Kidney (tissue), 14 donors: Measurements from ENCODE around the gene KATNB1. TPM values are rescaled to one million over a fixed set of nuclear protein-coding genes. Genes with fewer than 3 reads are reported as not detected.

Experiments used
- DNase-seq, 5 donors: peaks; one replicate each; pipeline ENCODE4 v3.0.0-alpha.2; 2013 to 2020
- FAIRE-seq: peaks from 2 replicates; lab custom pipeline; 2012; peaks lifted over from hg19 to GRCh38; lab: Jason Lieb, UNC
- H3K27ac ChIP-seq, 2 donors: one replicate each; pipeline ENCODE4 v1.7.0; 2013; ENCODE audit warnings: low read depth in 2 of 2, low read length in 2 of 2, inconsistent platforms in 1 of 2
- H3K27me3 ChIP-seq: one replicate; pipeline ENCODE4 v1.7.1; 2013; ENCODE audit warnings: low read length, inconsistent platforms; ENCODE audit not compliant: control insufficient read depth, insufficient read depth
- H3K36me3 ChIP-seq, 3 donors: one replicate each; pipeline versions ENCODE4 v1.7.0 to v1.7.1; 2013; ENCODE audit warnings: low read length in 3 of 3, control low read depth in 1 of 3, inconsistent platforms in 1 of 3; ENCODE audit not compliant: insufficient read depth in 3 of 3, control insufficient read depth in 2 of 3
- H3K4me1 ChIP-seq, 3 donors: one replicate each; pipeline versions ENCODE4 v1.7.0 to v1.7.1; 2013; ENCODE audit warnings: low read length in 3 of 3, inconsistent platforms in 1 of 3, low read depth in 1 of 3; ENCODE audit not compliant: control insufficient read depth in 2 of 3, insufficient read depth in 2 of 3
- H3K4me3 ChIP-seq, 3 donors: one replicate each; pipeline versions ENCODE4 v1.7.0 to v1.8.1; 2013; ENCODE audit warnings: low read length in 3 of 3, control low read depth in 1 of 3, inconsistent platforms in 1 of 3
- H3K9ac ChIP-seq, 3 donors: one replicate each; pipeline versions ENCODE4 v1.7.0 to v1.7.1; 2013; ENCODE audit warnings: low read length in 3 of 3, control low read depth in 1 of 3, inconsistent platforms in 1 of 3
- H3K9me3 ChIP-seq, 3 donors: one replicate each; pipeline versions ENCODE4 v1.7.0 to v1.7.1; 2013; ENCODE audit warnings: low read length in 3 of 3, control low read depth in 1 of 3, inconsistent platforms in 1 of 3; ENCODE audit not compliant: control insufficient read depth in 2 of 3, insufficient read depth in 1 of 3
- CTCF ChIP-seq: IDR thresholded peaks from 3 replicates; pipeline ENCODE4 v1.5.1; 2012; ENCODE audit warnings: mild to moderate bottlenecking, moderate library complexity, borderline replicate concordance; ENCODE audit not compliant: insufficient read depth; ENCODE audit errors: extremely low read depth
- intact Hi-C: fragments of 100-400 bp; cut with DNase I; formaldehyde crosslinking; loops from one replicate; pipeline ENCODE4 v1.11.1; 2022
- polyA plus RNA-seq: library from polyadenylated mRNA; stranded (reverse); fragments of 350-450 nt; fragmentation: Illumina TruSeq; extraction: RNeasy Lipid Tissue Mini Kit (QIAGEN cat#74804); gene quantifications from one replicate; pipeline ENCODE4 v1.2.3, GENCODE V29; 2014; ENCODE audit warnings: low read depth, low replicate concordance; ENCODE audit not compliant: insufficient read depth
- total RNA-seq: library from RNA; stranded (reverse); fragmentation: NEBNext Ultra II Directional; extraction: Animal tissue kit (Norgen Biotek cat#: 25700); gene quantifications from one replicate; pipeline ENCODE4 v1.2.1, GENCODE V29; 2021
- donor health status: control.
- donor health status: control.
- donor health status: control.
- donor health status: control.
- donor health status: control.
- donor health status: DM: yes; HTN: yes; CAD: no.
- donor health status: Normal renal cell carcinoma (clear cell type).

KATNB1 gene
- total and polyA plus RNA-seq, 2 donors from 2014 or later: 13.9 to 14.5 TPM

DNA sequence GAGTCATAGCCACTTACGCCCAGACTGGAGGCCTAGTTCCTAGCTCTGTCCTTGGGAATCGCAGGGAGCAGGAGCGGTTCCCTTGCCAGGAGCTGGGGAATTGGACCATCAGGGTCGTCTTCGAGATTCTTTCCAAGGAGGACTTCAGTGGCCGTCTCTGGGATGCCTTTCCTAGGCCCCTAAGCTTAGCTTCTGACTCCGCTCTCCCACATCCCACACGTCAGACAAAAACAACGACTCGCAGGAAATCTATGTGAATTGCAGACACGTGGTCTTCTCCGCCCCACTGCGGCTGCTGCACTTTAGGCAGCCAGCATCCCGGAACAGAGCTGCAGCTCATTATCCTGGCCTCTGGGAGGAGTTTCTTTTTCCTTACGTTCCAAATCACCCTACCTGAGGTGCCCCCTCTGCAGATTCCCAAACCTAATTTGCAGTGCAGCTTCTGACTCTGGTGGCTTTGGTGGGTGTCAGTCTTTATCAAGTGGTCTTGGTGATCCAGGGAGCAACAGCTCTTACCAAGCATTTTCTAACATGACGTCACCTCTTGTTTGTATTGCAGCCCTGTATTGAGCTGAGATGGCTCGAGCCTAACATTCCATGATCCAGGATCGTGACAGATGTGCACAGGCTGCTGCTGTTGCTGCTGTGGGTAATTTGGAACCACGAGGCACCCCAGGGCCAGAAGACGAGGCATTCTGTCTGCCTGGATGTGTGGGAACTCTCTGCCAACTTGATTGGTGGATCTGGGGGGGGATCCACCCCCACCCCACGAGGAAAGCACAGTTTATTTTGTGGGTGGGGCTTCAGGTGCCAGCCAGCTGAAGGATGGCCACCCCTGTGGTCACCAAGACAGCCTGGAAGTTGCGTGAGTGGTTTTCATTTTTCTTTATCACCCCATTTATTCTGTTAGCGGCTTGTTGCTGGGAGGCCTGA is 1.1 kb downstream of the KATNB1 start:
- H3K36me3 ChIP-seq: no peaks in the 10 kb centered on the region
- peak overlapping the region; percentile 41 to 48 for H3K27ac ChIP-seq
- no peaks in the 10 kb centered on the region for H3K9me3 ChIP-seq
- H3K27me3 ChIP-seq: no peaks in the 10 kb centered on the region
- DNase-seq (peak; percentile 74 to 88 (median 84)), FAIRE-seq (no peak)
- no peak for TF ChIP-seq CTCF
- peak overlapping the region; percentile 43 to 53 (median 49) for H3K9ac ChIP-seq
- H3K4me3 ChIP-seq: peak overlapping the region; percentile 74 to 84 (median 80)
- intact Hi-C loops: no loop called here
- H3K4me1 ChIP-seq: peaks cover 0 to 15% (median 15%) of the 10 kb centered on the region in 3 donors

- Histone ChIP-seq H3K27ac (no peak overlapping the region), H3K36me3 (no peaks in the 10 kb centered on the region), H3K4me1 (peaks cover 0 to 15% (median 15%) of the 10 kb centered on the region in 3 donors), H3K27me3 (no peaks in the 10 kb centered on the region), H3K9me3 (no peaks in the 10 kb centered on the region), H3K4me3 (no peak overlapping the region), H3K9ac (no peak overlapping the region)
- no peak for TF ChIP-seq CTCF
- intact Hi-C loops: no loop called here
- FAIRE-seq (no peak), DNase-seq (no peak)
Measured at GRCh38 chr16:57738844-57739243, 3.3 kb downstream of the KATNB1 start.

- Histone ChIP-seq H3K4me3 (no peak overlapping the region), H3K9ac (no peak overlapping the region), H3K27me3 (no peaks in the 10 kb centered on the region), H3K27ac (no peak overlapping the region), H3K4me1 (peaks cover 0 to 10% (median 10%) of the 10 kb centered on the region in 3 donors), H3K36me3 (no peaks in the 10 kb centered on the region), H3K9me3 (no peaks in the 10 kb centered on the region)
- DNase-seq (no peak), FAIRE-seq (no peak)
- TF ChIP-seq CTCF: no peak
- intact Hi-C loops: no loop called here
Measured at GRCh38 chr16:57739756-57740422, 4.3 kb downstream of the KATNB1 start.
